ENCODE results near the gene FSHR.

FSHR gene

DNA sequence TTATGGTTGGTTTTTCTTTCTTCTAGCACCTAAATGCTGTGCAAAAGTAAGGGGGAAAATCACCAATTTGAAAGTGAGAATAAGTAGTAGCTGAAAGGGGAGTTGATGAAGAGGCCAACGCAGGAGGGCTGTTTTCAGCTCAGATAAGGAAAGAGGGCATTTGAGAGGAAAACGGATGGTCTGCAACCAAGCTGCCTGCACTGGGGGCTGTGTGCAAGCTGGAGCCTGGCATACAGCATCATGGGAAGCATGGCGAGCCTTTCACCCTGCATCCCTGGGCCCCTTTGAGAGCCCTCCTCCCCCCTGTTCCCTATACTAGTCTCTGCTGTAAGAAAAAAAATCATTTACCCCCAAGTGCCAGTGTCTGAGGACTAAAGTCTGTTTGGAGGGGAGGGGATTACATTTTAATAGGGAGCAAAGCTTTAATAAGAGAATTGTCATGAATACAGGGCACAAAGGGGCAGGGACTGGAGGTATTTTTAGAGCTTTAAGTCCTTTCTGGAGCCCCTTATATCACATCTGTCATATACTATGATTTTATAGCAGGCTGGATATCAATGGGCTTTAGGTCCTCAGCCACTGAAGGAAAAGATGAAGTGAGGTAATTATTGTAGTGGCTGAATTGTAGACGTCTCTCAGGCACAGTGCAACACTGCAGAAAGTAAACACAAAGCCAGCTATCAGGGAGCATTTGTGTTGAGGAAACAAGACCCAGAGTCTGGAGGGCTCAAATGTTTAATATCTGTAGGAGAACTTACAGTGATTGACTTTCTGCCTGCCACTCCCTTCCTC, 120.7 kb downstream of the FSHR start:
- Mint-ChIP-seq H3K27ac (no peak overlapping the region), H3K4me1 (ENCODE audit: low read depth) (no peaks in the 10 kb centered on the region), H3K36me3 (ENCODE audit: low read depth) (no peaks in the 10 kb centered on the region)

GRCh38 chr2:49032936-49033335, 121.4 kb downstream of the FSHR start:
- Mint-ChIP-seq H3K4me1 (ENCODE audit: low read depth) (no peaks in the 10 kb centered on the region), H3K27ac (no peak overlapping the region), H3K27me3 (no peaks in the 10 kb centered on the region), H3K36me3 (ENCODE audit: low read depth) (no peaks in the 10 kb centered on the region), H3K4me3 (no peak overlapping the region), H3K9me3 (no peaks in the 10 kb centered on the region)
- intact Hi-C loops (cut with micrococcal nuclease), result no loop called here

More for the DNA sequence above, 120.7 kb downstream of the FSHR start:
- no peak overlapping the region for H3K4me3 Mint-ChIP-seq
- no peaks in the 10 kb centered on the region for H3K9me3 Mint-ChIP-seq
- H3K27me3 Mint-ChIP-seq, result no peaks in the 10 kb centered on the region
- intact Hi-C loops (cut with micrococcal nuclease), result no loop called here

GRCh38 chr2:49032126-49032525, 122.2 kb downstream of the FSHR start:
- H3K4me3 Mint-ChIP-seq, result no peak overlapping the region
- no peaks in the 10 kb centered on the region for H3K4me1 Mint-ChIP-seq (ENCODE audit: low read depth)
- no peaks in the 10 kb centered on the region for H3K36me3 Mint-ChIP-seq (ENCODE audit: low read depth)
- no peaks in the 10 kb centered on the region for H3K27me3 Mint-ChIP-seq
- H3K9me3 Mint-ChIP-seq, result no peaks in the 10 kb centered on the region
- intact Hi-C loops (cut with micrococcal nuclease), result no loop called here
- H3K27ac Mint-ChIP-seq, result no peak overlapping the region

- Mint-ChIP-seq H3K4me1 (ENCODE audit: low read depth) (no peaks in the 10 kb centered on the region), H3K27ac (no peak overlapping the region), H3K36me3 (ENCODE audit: low read depth) (no peaks in the 10 kb centered on the region), H3K4me3 (no peak overlapping the region), H3K27me3 (no peaks in the 10 kb centered on the region), H3K9me3 (no peaks in the 10 kb centered on the region)
- intact Hi-C loops (cut with micrococcal nuclease), result no loop called here
Measured at GRCh38 chr2:49029406-49029805, 124.9 kb downstream of the FSHR start.

DNA sequence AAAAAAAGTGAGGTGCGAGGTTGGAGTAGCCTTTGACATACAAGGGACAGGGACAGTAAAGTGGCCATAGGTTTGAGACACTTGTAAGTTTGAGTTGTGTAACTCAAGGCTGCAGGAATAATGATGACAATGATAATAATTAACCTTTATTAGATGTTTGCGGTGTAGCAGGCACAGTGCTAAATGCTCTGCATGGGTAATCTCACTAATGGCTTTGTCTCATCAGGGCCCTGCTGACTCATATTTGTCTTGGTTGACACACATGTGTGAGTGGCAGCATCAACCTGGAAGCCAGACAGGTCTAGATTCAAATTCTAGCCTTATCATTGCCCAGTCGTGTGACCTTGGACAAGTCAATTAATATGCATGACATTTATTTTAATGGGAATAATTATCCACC, 126.2 kb downstream of the FSHR start:
- Mint-ChIP-seq H3K4me1 (ENCODE audit: low read depth) (no peaks in the 10 kb centered on the region), H3K4me3 (no peak overlapping the region), H3K27me3 (no peaks in the 10 kb centered on the region), H3K27ac (no peak overlapping the region), H3K36me3 (ENCODE audit: low read depth) (no peaks in the 10 kb centered on the region), H3K9me3 (no peaks in the 10 kb centered on the region)
- intact Hi-C loops (cut with micrococcal nuclease), result no loop called here

DNA sequence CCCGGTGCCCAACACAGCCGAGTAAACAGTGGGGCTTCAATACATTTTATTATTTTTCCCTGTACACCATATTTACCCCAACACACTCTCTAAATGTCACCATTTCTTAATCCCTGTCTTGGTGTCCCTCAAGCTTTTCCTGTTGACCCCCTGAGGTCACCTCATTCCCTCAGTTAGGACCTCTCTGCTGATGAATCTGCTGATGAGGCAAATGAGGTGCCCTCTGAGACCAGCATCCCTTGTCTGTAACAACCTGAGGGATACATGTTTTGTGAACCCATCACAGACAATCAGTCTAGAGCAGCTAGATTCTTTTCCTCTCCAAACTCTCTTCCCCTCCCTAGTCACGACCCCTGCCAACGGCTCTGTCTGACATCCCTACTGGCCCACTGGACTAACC, 127.6 kb downstream of the FSHR start:
- H3K4me3 Mint-ChIP-seq, result no peak overlapping the region
- no peaks in the 10 kb centered on the region for H3K9me3 Mint-ChIP-seq
- H3K27ac Mint-ChIP-seq, result no peak overlapping the region
- H3K4me1 Mint-ChIP-seq (ENCODE audit: low read depth), result no peaks in the 10 kb centered on the region
- no peaks in the 10 kb centered on the region for H3K36me3 Mint-ChIP-seq (ENCODE audit: low read depth)
- H3K27me3 Mint-ChIP-seq, result no peaks in the 10 kb centered on the region
- intact Hi-C loops (cut with micrococcal nuclease), result no loop called here

DNA sequence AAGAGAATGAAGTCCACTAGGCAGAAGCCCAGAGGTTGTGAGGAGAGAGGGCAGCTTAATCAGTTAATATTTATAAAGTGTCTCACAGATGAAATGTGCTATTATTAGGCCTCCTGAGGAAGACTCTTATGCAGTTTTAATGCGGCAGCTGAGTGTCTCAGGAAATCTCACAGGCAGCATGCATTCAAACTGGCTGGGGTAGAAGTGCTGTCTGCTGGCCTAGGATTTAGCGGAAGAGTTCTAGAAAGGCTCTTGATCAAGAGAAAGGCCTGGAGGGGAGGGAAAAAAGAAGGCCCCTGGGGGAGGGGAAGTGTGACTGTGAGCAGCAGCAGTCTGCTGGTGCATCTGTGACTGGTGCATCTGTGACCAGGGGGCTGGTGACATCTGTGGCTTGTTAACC, 133.0 kb downstream of the FSHR start:
- Mint-ChIP-seq H3K27ac (no peak overlapping the region), H3K27me3 (no peaks in the 10 kb centered on the region), H3K4me3 (no peak overlapping the region), H3K4me1 (ENCODE audit: low read depth) (no peaks in the 10 kb centered on the region), H3K36me3 (ENCODE audit: low read depth) (no peaks in the 10 kb centered on the region), H3K9me3 (no peaks in the 10 kb centered on the region)
- intact Hi-C loops (cut with micrococcal nuclease), result no loop called here

- no peaks in the 10 kb centered on the region for H3K36me3 Mint-ChIP-seq (ENCODE audit: low read depth)
- no peak overlapping the region for H3K27ac Mint-ChIP-seq
- H3K4me1 Mint-ChIP-seq (ENCODE audit: low read depth), result no peaks in the 10 kb centered on the region
- intact Hi-C loops (cut with micrococcal nuclease), result no loop called here
- peaks cover 8% of the 10 kb centered on the region for H3K9me3 Mint-ChIP-seq
- H3K4me3 Mint-ChIP-seq, result no peak overlapping the region
- no peaks in the 10 kb centered on the region for H3K27me3 Mint-ChIP-seq
Measured at GRCh38 chr2:49005261-49005660, 149.1 kb downstream of the FSHR start.

GRCh38 chr2:49004036-49004626, 150.2 kb downstream of the FSHR start:
- Mint-ChIP-seq H3K36me3 (ENCODE audit: low read depth) (no peaks in the 10 kb centered on the region), H3K4me1 (ENCODE audit: low read depth) (no peaks in the 10 kb centered on the region), H3K9me3 (peaks cover 8% of the 10 kb centered on the region), H3K27ac (no peak overlapping the region), H3K4me3 (no peak overlapping the region), H3K27me3 (no peaks in the 10 kb centered on the region)
- intact Hi-C loops (cut with micrococcal nuclease), result no loop called here

GRCh38 chr2:49003201-49003600, 151.1 kb downstream of the FSHR start:
- Mint-ChIP-seq H3K9me3 (peaks cover 8% of the 10 kb centered on the region), H3K27ac (no peak overlapping the region)
- intact Hi-C loops (cut with micrococcal nuclease), result no loop called here

GRCh38 chr2:49002750-49003149, 151.6 kb downstream of the FSHR start:
- H3K27ac Mint-ChIP-seq, result no peak overlapping the region
- peaks cover 8% of the 10 kb centered on the region for H3K9me3 Mint-ChIP-seq
- intact Hi-C loops (cut with micrococcal nuclease), result no loop called here
- no peaks in the 10 kb centered on the region for H3K4me1 Mint-ChIP-seq (ENCODE audit: low read depth)
- no peaks in the 10 kb centered on the region for H3K27me3 Mint-ChIP-seq
- H3K4me3 Mint-ChIP-seq, result no peak overlapping the region
- no peaks in the 10 kb centered on the region for H3K36me3 Mint-ChIP-seq (ENCODE audit: low read depth)

More at GRCh38 chr2:49003201-49003600, 151.1 kb downstream of the FSHR start:
- Mint-ChIP-seq H3K36me3 (ENCODE audit: low read depth) (no peaks in the 10 kb centered on the region), H3K4me3 (no peak overlapping the region), H3K4me1 (ENCODE audit: low read depth) (no peaks in the 10 kb centered on the region), H3K27me3 (no peaks in the 10 kb centered on the region)

DNA sequence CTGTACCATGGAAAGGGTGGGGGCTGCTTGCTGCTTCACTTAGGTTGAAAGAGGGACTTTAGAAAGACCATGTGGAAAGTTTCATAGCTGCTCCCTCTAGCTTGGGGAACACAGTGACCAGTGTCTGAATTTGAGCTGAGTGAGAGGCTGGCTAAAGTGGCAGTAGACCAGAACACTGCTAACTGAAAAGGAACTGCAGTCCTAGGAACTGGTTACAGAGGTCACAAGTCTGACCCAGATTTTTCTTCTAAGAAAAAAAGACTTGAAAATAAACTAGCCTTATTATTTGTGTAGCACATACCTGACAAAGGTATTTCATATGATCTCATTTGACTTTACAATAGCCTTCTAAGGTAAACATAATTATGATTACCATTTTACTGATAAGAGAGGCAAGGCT, 153.6 kb downstream of the FSHR start:
- no peaks in the 10 kb centered on the region for H3K36me3 Mint-ChIP-seq (ENCODE audit: low read depth)
- no peak overlapping the region for H3K27ac Mint-ChIP-seq
- H3K9me3 Mint-ChIP-seq, result no peaks in the 10 kb centered on the region
- intact Hi-C loops (cut with micrococcal nuclease), result no loop called here
- H3K27me3 Mint-ChIP-seq, result no peaks in the 10 kb centered on the region
- no peak overlapping the region for H3K4me3 Mint-ChIP-seq
- no peaks in the 10 kb centered on the region for H3K4me1 Mint-ChIP-seq (ENCODE audit: low read depth)

DNA sequence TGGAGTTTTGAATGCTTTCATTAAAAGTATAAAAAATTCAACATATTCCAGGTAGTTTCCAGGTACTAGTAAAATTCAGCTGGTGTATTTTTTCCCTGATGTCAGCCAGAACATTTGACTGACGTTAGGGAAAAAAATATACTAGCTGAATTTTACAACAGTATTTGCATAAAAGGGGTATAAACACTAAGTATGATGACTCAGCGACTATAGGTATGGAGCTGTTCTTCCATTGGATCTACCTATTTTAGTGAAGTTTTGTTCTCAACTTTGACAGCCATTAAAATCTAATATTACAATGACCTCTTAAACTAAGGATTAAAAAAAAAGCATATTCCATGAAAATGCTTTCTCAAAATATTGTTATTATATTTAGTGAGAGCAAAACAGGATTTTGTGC, 155.9 kb downstream of the FSHR start:
- Mint-ChIP-seq H3K27me3 (no peaks in the 10 kb centered on the region), H3K4me3 (no peak overlapping the region), H3K27ac (no peak overlapping the region), H3K4me1 (ENCODE audit: low read depth) (no peaks in the 10 kb centered on the region), H3K9me3 (no peaks in the 10 kb centered on the region), H3K36me3 (ENCODE audit: low read depth) (no peaks in the 10 kb centered on the region)
- intact Hi-C loops (cut with micrococcal nuclease), result no loop called here

DNA sequence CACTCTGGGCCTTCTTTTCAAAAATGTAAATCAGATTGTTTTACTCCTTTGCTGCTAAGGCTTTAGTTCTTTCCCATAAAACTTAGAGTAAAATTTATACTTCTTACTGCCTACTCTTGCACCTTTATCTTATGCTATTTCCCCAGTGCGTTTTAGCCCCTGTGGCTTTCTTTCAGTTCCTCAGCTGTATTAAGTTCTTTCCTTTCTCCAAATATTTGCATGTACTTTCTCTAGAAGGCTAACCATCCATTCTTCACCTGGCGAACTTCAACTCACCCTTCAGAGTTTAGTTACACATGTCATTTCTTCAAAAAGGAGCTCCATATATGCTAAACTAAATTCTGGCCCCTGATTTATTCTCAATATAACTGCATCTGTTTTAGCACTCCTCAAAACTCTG, 160.7 kb downstream of the FSHR start:
- Mint-ChIP-seq H3K27me3 (no peaks in the 10 kb centered on the region), H3K36me3 (ENCODE audit: low read depth) (no peaks in the 10 kb centered on the region), H3K4me3 (no peak overlapping the region), H3K9me3 (no peaks in the 10 kb centered on the region), H3K4me1 (ENCODE audit: low read depth) (no peaks in the 10 kb centered on the region), H3K27ac (no peak overlapping the region)
- intact Hi-C loops (cut with micrococcal nuclease), result no loop called here

Data from dendritic cell treated with granulocyte-macrophage colony-stimulating factor and Interleukin-4, amounts not matched to agents 40 ng/mL and 50 ng/mL, for 4 days (primary cell).